Activated T-helper 2 cell treated with anti-CD3 and anti-CD28 coated beads, Interferon-gamma antibody, Interleukin-2, Interleukin-4, amounts not matched to agents 10 μg/mL and 5 μg/mL and 100 μg/mL, durations not matched to agents 14 hours and 24 hours and 36 hours (primary cell): ENCODE data around the gene CCNA1. TPM values are rescaled to one million over a fixed set of nuclear protein-coding genes. Genes with fewer than 3 reads are reported as not detected.

Source experiments
- DNase-seq: peaks from one replicate; pipeline ENCODE4 v3.0.0; 2021; ENCODE audit warnings: low spot score
- H3K27ac Mint-ChIP-seq: one replicate; pipeline ENCODE4 v1.8.0; 2021; ENCODE audit warnings: mixed read lengths
- H3K27me3 Mint-ChIP-seq: one replicate; pipeline ENCODE4 v1.8.0; 2021; ENCODE audit warnings: low read depth, mixed read lengths
- H3K36me3 Mint-ChIP-seq: one replicate; pipeline ENCODE4 v1.8.0; 2021; ENCODE audit warnings: low read depth, mixed read lengths
- H3K4me1 Mint-ChIP-seq: one replicate; pipeline ENCODE4 v1.8.0; 2021; ENCODE audit warnings: low read depth, mixed read lengths
- H3K4me3 Mint-ChIP-seq: one replicate; pipeline ENCODE4 v1.8.0; 2021; ENCODE audit warnings: low read depth, mild to moderate bottlenecking, moderate library complexity, mixed read lengths
- H3K9me3 Mint-ChIP-seq: one replicate; pipeline ENCODE4 v1.8.0; 2021; ENCODE audit warnings: mixed read lengths
- intact Hi-C: fragments of 100-400 bp; cut with micrococcal nuclease; formaldehyde crosslinking; loops from one replicate; pipeline ENCODE4 v1.15.1; 2023
- total RNA-seq: library from RNA; stranded (reverse); gene quantifications from 2 replicates; pipeline ENCODE4 v1.2.3, GENCODE V29; 2022

CCNA1 gene
- total RNA-seq, result 4.3 and 5.0 TPM in 2 replicates

GRCh38 chr13:36432106-36432544 lies at the start of gene CCNA1:
Gene CCNA1 (plus strand): TSS chr13:36432495. CDS start chr13:36433057, 562 bp downstream.
- intact Hi-C loops, result loop anchor here (1.0 to 10.0 kb wide), 4 partner anchors 11 to 1913 kb away; partner anchors contain the start of genes SPART and UFM1
- H3K27me3 Mint-ChIP-seq, result peaks cover 40% of the 10 kb centered on the region

GRCh38 chr13:36385489-36385888 lies 46.8 kb upstream of the CCNA1 start:
- H3K36me3 Mint-ChIP-seq, result no peaks in the 10 kb centered on the region
- no peaks in the 10 kb centered on the region for H3K4me1 Mint-ChIP-seq
- peaks cover 20% of the 10 kb centered on the region for H3K27me3 Mint-ChIP-seq
- H3K4me3 Mint-ChIP-seq, result no peak overlapping the region
- intact Hi-C loops, result no loop called here
- no peak overlapping the region for H3K27ac Mint-ChIP-seq
- H3K9me3 Mint-ChIP-seq, result no peaks in the 10 kb centered on the region
- DNase-seq, result no peak

More at GRCh38 chr13:36432106-36432544, at the start of gene CCNA1:
- Mint-ChIP-seq H3K36me3 (no peaks in the 10 kb centered on the region), H3K4me3 (peak within 1 kb of the TSS; percentile 74), H3K9me3 (no peaks in the 10 kb centered on the region), H3K27ac (no peak within 1 kb of the TSS), H3K4me1 (peaks cover 29% of the 10 kb centered on the region)
- peak; percentile 32 for DNase-seq

- intact Hi-C loops, result no loop called here
- Mint-ChIP-seq H3K4me1 (no peaks in the 10 kb centered on the region), H3K27me3 (peaks cover 33% of the 10 kb centered on the region), H3K4me3 (no peak overlapping the region), H3K36me3 (no peaks in the 10 kb centered on the region), H3K9me3 (no peaks in the 10 kb centered on the region), H3K27ac (no peak overlapping the region)
- DNase-seq, result no peak
These were observed 37.0 kb upstream of the CCNA1 start for GRCh38 chr13:36395280-36395679.

GRCh38 chr13:36405151-36405550 lies 27.1 kb upstream of the CCNA1 start:
- Mint-ChIP-seq H3K4me1 (peaks cover 1% of the 10 kb centered on the region), H3K36me3 (no peaks in the 10 kb centered on the region), H3K4me3 (no peak overlapping the region), H3K27ac (no peak overlapping the region), H3K27me3 (peaks cover 41% of the 10 kb centered on the region), H3K9me3 (no peaks in the 10 kb centered on the region)
- DNase-seq, result no peak
- intact Hi-C loops, result no loop called here

GRCh38 chr13:36412736-36413135 lies 19.6 kb upstream of the CCNA1 start:
- Mint-ChIP-seq H3K4me1 (peaks cover 44% of the 10 kb centered on the region), H3K36me3 (peaks cover 23% of the 10 kb centered on the region), H3K27ac (no peak overlapping the region), H3K4me3 (no peak overlapping the region), H3K27me3 (peaks cover 15% of the 10 kb centered on the region), H3K9me3 (peaks cover 28% of the 10 kb centered on the region)
- DNase-seq, result no peak
- intact Hi-C loops, result no loop called here

- peaks cover 11% of the 10 kb centered on the region for H3K27me3 Mint-ChIP-seq
- peaks cover 48% of the 10 kb centered on the region for H3K4me1 Mint-ChIP-seq
- H3K9me3 Mint-ChIP-seq, result peaks cover 28% of the 10 kb centered on the region
These were observed 19.1 kb upstream of the CCNA1 start for GRCh38 chr13:36413161-36413560.

GRCh38 chr13:36414461-36414860 lies 17.8 kb upstream of the CCNA1 start:
- Mint-ChIP-seq H3K27ac (peak overlapping the region; percentile 71), H3K9me3 (peaks cover 28% of the 10 kb centered on the region), H3K4me1 (peaks cover 54% of the 10 kb centered on the region), H3K4me3 (peak overlapping the region; percentile 38), H3K36me3 (peaks cover 23% of the 10 kb centered on the region), H3K27me3 (peaks cover 6% of the 10 kb centered on the region)
- DNase-seq, result no peak
- intact Hi-C loops, result no loop called here

More at GRCh38 chr13:36413161-36413560, 19.1 kb upstream of the CCNA1 start:
- no peak for DNase-seq
- H3K4me3 Mint-ChIP-seq, result no peak overlapping the region
- no peak overlapping the region for H3K27ac Mint-ChIP-seq
- peaks cover 23% of the 10 kb centered on the region for H3K36me3 Mint-ChIP-seq
- intact Hi-C loops, result no loop called here

- peaks cover 23% of the 10 kb centered on the region for H3K36me3 Mint-ChIP-seq
- H3K27me3 Mint-ChIP-seq, result no peaks in the 10 kb centered on the region
- H3K9me3 Mint-ChIP-seq, result peaks cover 28% of the 10 kb centered on the region
- intact Hi-C loops, result loop anchor here (5.0 kb wide), 2 partner anchors 565 to 580 kb away; partner anchors contain the start of gene ALG5
- H3K27ac Mint-ChIP-seq, result peak overlapping the region; percentile 88
- DNase-seq, result no peak
- no peak overlapping the region for H3K4me3 Mint-ChIP-seq
- H3K4me1 Mint-ChIP-seq, result peaks cover 74% of the 10 kb centered on the region
These were observed 15.0 kb upstream of the CCNA1 start for GRCh38 chr13:36417331-36417730.

- intact Hi-C loops, result loop anchor here (1.0 to 5.0 kb wide), 3 partner anchors 72 to 579 kb away; partner anchors contain the start of genes ALG5 and SPART
- Mint-ChIP-seq H3K27ac (peak overlapping the region; percentile 88), H3K4me3 (peak overlapping the region; percentile 13)
These were observed 14.1 kb upstream of the CCNA1 start for GRCh38 chr13:36418022-36418805.

GRCh38 chr13:36420437-36420891 lies 11.8 kb upstream of the CCNA1 start:
- intact Hi-C loops, result loop anchor here (1.0 to 5.0 kb wide), 5 partner anchors 28 to 398 kb away; partner anchors contain the start of genes CCDC169 and RFXAP
- peak overlapping the region; percentile 59 for H3K27ac Mint-ChIP-seq

More at GRCh38 chr13:36418022-36418805, 14.1 kb upstream of the CCNA1 start:
- Mint-ChIP-seq H3K36me3 (peaks cover 19% of the 10 kb centered on the region), H3K4me1 (peaks cover 73% of the 10 kb centered on the region), H3K27me3 (no peaks in the 10 kb centered on the region), H3K9me3 (peaks cover 26% of the 10 kb centered on the region)
- no peak for DNase-seq

GRCh38 chr13:36421447-36421846 lies 10.8 kb upstream of the CCNA1 start:
- intact Hi-C loops, result loop anchor here (1.0 to 5.0 kb wide), 5 partner anchors 11 to 397 kb away; partner anchors contain the start of genes CCDC169, CCNA1 and RFXAP
- Mint-ChIP-seq H3K4me1 (peaks cover 42% of the 10 kb centered on the region), H3K9me3 (peaks cover 14% of the 10 kb centered on the region), H3K27ac (peak overlapping the region; percentile 20), H3K27me3 (peaks cover 20% of the 10 kb centered on the region), H3K4me3 (no peak overlapping the region), H3K36me3 (no peaks in the 10 kb centered on the region)
- no peak for DNase-seq

More at GRCh38 chr13:36420437-36420891, 11.8 kb upstream of the CCNA1 start:
- Mint-ChIP-seq H3K36me3 (peaks cover 6% of the 10 kb centered on the region), H3K4me3 (peak overlapping the region; percentile 13), H3K27me3 (peaks cover 10% of the 10 kb centered on the region), H3K4me1 (peaks cover 51% of the 10 kb centered on the region), H3K9me3 (peaks cover 19% of the 10 kb centered on the region)
- peak; percentile 70 for DNase-seq

GRCh38 chr13:36428086-36428485 lies 4.2 kb upstream of the CCNA1 start:
- no peaks in the 10 kb centered on the region for H3K36me3 Mint-ChIP-seq
- peaks cover 18% of the 10 kb centered on the region for H3K4me1 Mint-ChIP-seq
- H3K4me3 Mint-ChIP-seq, result no peak overlapping the region
- H3K27me3 Mint-ChIP-seq, result peaks cover 52% of the 10 kb centered on the region
- peaks cover 16% of the 10 kb centered on the region for H3K9me3 Mint-ChIP-seq
- DNase-seq, result no peak
- intact Hi-C loops, result no loop called here
- H3K27ac Mint-ChIP-seq, result no peak overlapping the region
